ENCODE data around the gene CHRNE.

The CHRNE gene

DNA sequence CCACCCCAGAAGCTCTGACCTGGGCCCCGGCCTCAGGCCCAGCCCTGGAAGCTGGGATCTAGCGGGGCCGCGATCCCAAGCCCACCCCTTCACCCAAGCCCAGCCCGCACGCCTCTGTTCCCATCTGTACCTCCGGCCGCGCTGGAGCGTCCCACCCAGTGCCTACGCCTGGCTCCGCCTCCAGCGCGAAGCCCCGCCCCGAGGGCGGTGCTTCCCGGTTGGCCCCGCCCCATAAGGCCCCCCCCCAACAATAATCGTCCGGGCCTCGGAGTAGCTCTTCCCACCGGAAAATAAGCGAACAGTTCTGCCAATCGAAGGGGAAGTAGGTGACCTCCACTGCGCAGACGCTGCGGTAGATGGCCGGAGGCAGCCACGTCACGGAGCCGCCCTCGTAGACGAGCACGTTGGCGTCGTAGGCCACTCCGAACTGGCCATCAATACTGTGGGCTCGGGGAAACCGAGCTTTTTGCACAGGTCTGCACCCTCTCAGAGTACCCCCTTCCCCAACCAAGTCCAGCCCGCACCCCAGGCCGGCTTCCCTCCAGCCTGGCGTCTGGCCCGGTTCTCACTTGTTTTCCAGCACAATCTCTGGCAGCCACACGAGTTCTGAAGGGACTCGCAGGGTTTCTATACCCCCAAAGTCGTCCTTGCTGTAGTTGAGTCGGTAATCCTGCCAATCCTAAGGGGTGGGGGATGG lies 1.1 kb downstream of the CHRNE start:
- no peak for DNase-seq

- no peak for DNase-seq
Observed at GRCh38 chr17:4901108-4901647, 1.7 kb downstream of the CHRNE start.

GRCh38 chr17:4900231-4901107 lies 2.4 kb downstream of the CHRNE start:
- no peak for DNase-seq

GRCh38 chr17:4899341-4900230 lies 3.3 kb downstream of the CHRNE start, which contains the start of gene C17orf107:
Gene C17orf107 (plus strand): TSS chr17:4899536. CDS start chr17:4899763, 227 bp downstream.
- no peak for DNase-seq

GRCh38 chr17:4898927-4899326 lies 4.0 kb downstream of the CHRNE start:
- no peak for DNase-seq

DNA sequence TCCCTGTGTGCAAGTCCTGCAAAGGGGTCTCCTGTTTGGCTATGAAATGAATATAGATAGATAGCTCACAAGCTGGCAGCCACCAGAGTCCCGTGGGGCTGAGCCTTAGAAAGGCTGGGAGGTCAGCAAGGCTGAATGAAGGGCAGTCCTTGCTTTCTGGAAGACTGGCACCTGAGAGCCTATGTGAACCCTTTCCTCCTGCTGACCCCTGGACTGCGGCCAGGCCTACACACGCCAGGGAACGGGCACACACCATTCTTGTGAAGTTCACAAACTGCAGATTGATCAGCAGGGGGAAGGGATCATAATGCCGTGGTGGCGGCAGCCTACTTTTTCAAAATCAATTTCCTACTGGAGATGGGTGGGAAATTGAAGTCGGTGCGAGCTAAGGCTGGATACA lies 4.5 kb downstream of the CHRNE start:
- no peak for DNase-seq

DNA sequence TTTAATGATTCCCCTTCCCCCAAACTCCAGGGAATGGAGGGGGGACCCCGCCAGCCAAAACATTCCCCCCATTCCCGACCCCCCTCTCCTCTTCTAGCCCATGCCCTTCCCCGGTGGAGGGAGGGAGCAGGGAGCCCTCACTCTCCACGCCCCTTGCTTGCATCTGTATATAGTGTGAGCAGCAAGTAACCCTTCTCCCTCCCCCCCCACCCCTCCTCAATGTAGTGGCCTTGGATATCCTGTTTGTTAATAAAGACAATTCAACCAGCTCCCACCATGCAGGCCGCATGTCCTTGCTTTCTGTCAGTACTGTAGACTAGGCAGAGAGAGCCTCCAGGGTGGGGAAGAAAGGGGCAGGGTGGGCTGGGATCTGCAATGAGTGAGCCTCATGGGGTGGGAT lies 5.1 kb downstream of the CHRNE start:
- no peak for DNase-seq

DNA sequence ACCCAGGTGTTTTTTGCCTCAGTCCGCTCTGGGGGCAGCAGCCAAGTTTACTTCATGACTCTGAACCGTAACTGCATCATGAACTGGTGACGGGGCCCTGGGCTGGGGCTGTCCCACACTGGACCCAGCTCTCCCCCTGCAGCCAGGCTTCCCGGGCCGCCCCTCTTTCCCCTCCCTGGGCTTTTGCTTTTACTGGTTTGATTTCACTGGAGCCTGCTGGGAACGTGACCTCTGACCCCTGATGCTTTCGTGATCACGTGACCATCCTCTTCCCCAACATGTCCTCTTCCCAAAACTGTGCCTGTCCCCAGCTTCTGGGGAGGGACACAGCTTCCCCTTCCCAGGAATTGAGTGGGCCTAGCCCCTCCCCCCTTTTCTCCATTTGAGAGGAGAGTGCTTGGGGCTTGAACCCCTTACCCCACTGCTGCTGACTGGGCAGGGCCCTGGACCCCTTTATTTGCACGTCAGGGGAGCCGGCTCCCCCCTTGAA lies 5.7 kb downstream of the CHRNE start:
- no peak for DNase-seq

- no peak for DNase-seq
Observed at GRCh38 chr17:4896332-4897197, 6.3 kb downstream of the CHRNE start.

DNA sequence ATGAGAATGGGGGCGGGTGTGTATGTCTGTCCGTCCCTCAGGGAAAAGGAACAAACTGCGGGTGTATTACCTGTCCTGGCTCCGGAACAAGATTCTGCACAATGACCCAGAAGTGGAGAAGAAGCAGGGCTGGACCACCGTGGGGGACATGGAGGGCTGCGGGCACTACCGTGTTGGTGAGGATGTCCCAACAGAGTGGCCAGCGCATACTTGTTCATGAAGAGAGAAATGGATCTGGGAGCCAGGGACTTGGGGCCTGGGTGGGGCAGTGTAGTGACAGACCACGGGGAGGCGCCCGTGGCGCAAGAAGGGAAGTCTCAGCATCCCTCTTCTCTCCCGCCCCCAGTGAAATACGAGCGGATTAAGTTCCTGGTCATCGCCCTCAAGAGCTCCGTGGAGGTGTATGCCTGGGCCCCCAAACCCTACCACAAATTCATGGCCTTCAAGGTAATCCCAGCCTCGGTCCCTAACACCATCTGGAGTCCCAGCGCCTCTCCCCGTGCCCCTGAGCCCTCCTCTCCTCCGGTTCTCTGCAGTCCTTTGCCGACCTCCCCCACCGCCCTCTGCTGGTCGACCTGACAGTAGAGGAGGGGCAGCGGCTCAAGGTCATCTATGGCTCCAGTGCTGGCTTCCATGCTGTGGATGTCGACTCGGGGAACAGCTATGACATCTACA lies 7.1 kb downstream of the CHRNE start:
- no peak for DNase-seq

DNA sequence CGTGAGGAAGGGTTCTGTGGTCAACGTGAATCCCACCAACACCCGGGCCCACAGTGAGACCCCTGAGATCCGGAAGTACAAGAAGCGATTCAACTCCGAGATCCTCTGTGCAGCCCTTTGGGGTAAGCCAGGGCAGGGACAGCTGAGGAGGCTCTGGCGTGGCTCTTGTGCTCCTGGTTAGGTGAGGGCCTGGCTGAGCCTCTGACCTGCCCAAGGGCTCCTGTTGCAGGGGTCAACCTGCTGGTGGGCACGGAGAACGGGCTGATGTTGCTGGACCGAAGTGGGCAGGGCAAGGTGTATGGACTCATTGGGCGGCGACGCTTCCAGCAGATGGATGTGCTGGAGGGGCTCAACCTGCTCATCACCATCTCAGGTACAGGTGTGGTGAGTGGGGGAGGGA lies 7.8 kb downstream of the CHRNE start:
- DNase-seq: no peak

GRCh38 chr17:4893721-4894560 lies 9.0 kb downstream of the CHRNE start:
- DNase-seq: no peak

DNA sequence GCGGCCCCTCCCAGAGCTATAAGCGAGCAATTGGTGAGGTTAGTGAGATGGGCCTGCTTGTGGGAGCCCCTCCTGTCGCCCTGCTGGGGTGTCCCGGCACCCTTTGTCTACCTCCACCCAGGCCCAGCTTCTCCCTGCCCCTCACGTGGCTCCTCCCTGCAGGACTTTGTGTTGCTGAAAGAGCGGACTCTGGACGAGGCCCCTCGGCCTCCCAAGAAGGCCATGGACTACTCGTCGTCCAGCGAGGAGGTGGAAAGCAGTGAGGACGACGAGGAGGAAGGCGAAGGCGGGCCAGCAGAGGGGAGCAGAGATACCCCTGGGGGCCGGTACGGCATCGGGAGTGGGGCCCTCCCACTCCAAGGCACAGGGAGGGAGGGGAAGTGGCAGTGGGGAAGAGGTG lies 9.6 kb downstream of the CHRNE start:
- no peak for DNase-seq

GRCh38 chr17:4892499-4893221 lies 10.2 kb downstream of the CHRNE start:
- DNase-seq: no peak

GRCh38 chr17:4891411-4892410 lies 11.2 kb downstream of the CHRNE start:
- no peak for DNase-seq

- DNase-seq: no peak
Observed at GRCh38 chr17:4887581-4887980, 15.3 kb downstream of the CHRNE start.

GRCh38 chr17:4886830-4887229 lies 16.1 kb downstream of the CHRNE start:
- no peak for DNase-seq

GRCh38 chr17:4884489-4884888 lies 18.4 kb downstream of the CHRNE start:
- no peak for DNase-seq
